Left ventricle myocardium inferior (tissue), 1 donor: Measurements from ENCODE around the gene FHIT. TPM values are rescaled to one million over a fixed set of nuclear protein-coding genes. Genes with fewer than 3 reads are reported as not detected.

ENCODE experiments used
- DNase-seq: peaks from one replicate; pipeline ENCODE4 v3.0.0-alpha.2; 2020
- H3K27ac ChIP-seq: fragments of 200-600 bp; replicated peaks from 2 replicates; pipeline ENCODE4 v1.8.0; 2021
- H3K27me3 ChIP-seq: fragments of 200-600 bp; 2 replicates; pipeline ENCODE4 v1.8.0; 2021; ENCODE audit warnings: low read depth
- H3K36me3 ChIP-seq: fragments of 200-600 bp; 2 replicates; pipeline ENCODE4 v1.8.0; 2021
- H3K4me1 ChIP-seq: fragments of 200-600 bp; 2 replicates; pipeline ENCODE4 v1.8.0; 2021
- H3K4me3 ChIP-seq: fragments of 200-600 bp; 2 replicates; pipeline ENCODE4 v1.8.0; 2021; ENCODE audit warnings: mild to moderate bottlenecking, moderate library complexity
- H3K9me3 ChIP-seq: fragments of 200-600 bp; replicated peaks from 2 replicates; pipeline ENCODE4 v1.8.0; 2021
- CTCF ChIP-seq: fragments of 200-600 bp; IDR thresholded peaks from 2 replicates; pipeline ENCODE4 v1.8.0; 2021; ENCODE audit warnings: antibody characterized with exemption, mild to moderate bottlenecking, borderline replicate concordance
- intact Hi-C: fragments of 100-400 bp; cut with micrococcal nuclease; formaldehyde crosslinking; loops from one replicate; pipeline ENCODE4 v1.11.0; 2022
- total RNA-seq: library from RNA; stranded (reverse); fragmentation: NEBNext Ultra II Directional; extraction: Animal tissue kit (Norgen Biotek cat#: 25700); gene quantifications from one replicate; pipeline ENCODE4 v1.2.1, GENCODE V29; 2021
- donor health status: DM: no; HTN: yes; CAD: no; lungs with severe emphysema.

FHIT gene
- total RNA-seq, 1 donor from 2014 or later = 16.0 TPM

GRCh38 chr3:61108247-61109019, 142.8 kb downstream of the FHIT start:
- intact Hi-C loops = no loop called here
- no peak overlapping the region for H3K4me3 ChIP-seq
- no peaks in the 10 kb centered on the region for H3K27me3 ChIP-seq
- no peak overlapping the region for H3K27ac ChIP-seq
- no peak for TF ChIP-seq CTCF
- no peak for DNase-seq
- H3K9me3 ChIP-seq = no peaks in the 10 kb centered on the region
- H3K36me3 ChIP-seq = no peaks in the 10 kb centered on the region
- H3K4me1 ChIP-seq = no peaks in the 10 kb centered on the region

GRCh38 chr3:61094608-61095007, 156.6 kb downstream of the FHIT start:
- Histone ChIP-seq H3K27ac (no peak overlapping the region), H3K9me3 (no peaks in the 10 kb centered on the region), H3K36me3 (no peaks in the 10 kb centered on the region), H3K4me3 (no peak overlapping the region), H3K27me3 (no peaks in the 10 kb centered on the region), H3K4me1 (no peaks in the 10 kb centered on the region)
- no peak for DNase-seq
- intact Hi-C loops = no loop called here
- TF ChIP-seq CTCF = no peak

GRCh38 chr3:61093364-61093763, 157.9 kb downstream of the FHIT start:
- no peak overlapping the region for H3K27ac ChIP-seq
- H3K9me3 ChIP-seq = no peaks in the 10 kb centered on the region
- no peaks in the 10 kb centered on the region for H3K36me3 ChIP-seq
- no peaks in the 10 kb centered on the region for H3K27me3 ChIP-seq
- no peaks in the 10 kb centered on the region for H3K4me1 ChIP-seq
- H3K4me3 ChIP-seq = no peak overlapping the region
- DNase-seq = no peak
- intact Hi-C loops = no loop called here
- TF ChIP-seq CTCF = no peak

- Histone ChIP-seq H3K4me3 (no peak overlapping the region), H3K36me3 (no peaks in the 10 kb centered on the region), H3K27ac (no peak overlapping the region), H3K27me3 (no peaks in the 10 kb centered on the region), H3K4me1 (no peaks in the 10 kb centered on the region), H3K9me3 (no peaks in the 10 kb centered on the region)
- intact Hi-C loops = no loop called here
- no peak for DNase-seq
- TF ChIP-seq CTCF = no peak
Measured at GRCh38 chr3:61092870-61093269, 158.4 kb downstream of the FHIT start.

- no peak for DNase-seq
- Histone ChIP-seq H3K27me3 (no peaks in the 10 kb centered on the region), H3K4me1 (no peaks in the 10 kb centered on the region), H3K36me3 (no peaks in the 10 kb centered on the region), H3K4me3 (no peak overlapping the region), H3K27ac (no peak overlapping the region), H3K9me3 (no peaks in the 10 kb centered on the region)
- intact Hi-C loops = no loop called here
- no peak for TF ChIP-seq CTCF
Measured at GRCh38 chr3:61090389-61091169, 160.7 kb downstream of the FHIT start.
